DOHH2 (cell line): ENCODE data around the gene HCN2.

Experiments
- H3F3A ChIP-seq: fragments of 200-600 bp; sonication (generic), shearing (Covaris generic); 2 replicates; pipeline ENCODE4 v1.6.0; 2016; ENCODE audit warnings: antibody characterized with exemption, mild to moderate bottlenecking; ENCODE audit not compliant: control insufficient read depth, insufficient read depth
- H3K27ac ChIP-seq: fragments of 200-600 bp; sonication (generic); 2 replicates; pipeline ENCODE4 v1.5.1; 2014; ENCODE audit warnings: low read depth, mild to moderate bottlenecking, low read length, moderate library complexity
- H3K27me3 ChIP-seq: fragments of 200-600 bp; sonication (generic); 2 replicates; pipeline ENCODE4 v1.6.1; 2014; ENCODE audit warnings: mild to moderate bottlenecking, low read length, mixed read lengths; ENCODE audit not compliant: control insufficient read depth
- H3K36me3 ChIP-seq: fragments of 200-600 bp; sonication (generic); 2 replicates; pipeline ENCODE4 v1.6.1; 2014; ENCODE audit warnings: mild to moderate bottlenecking, low read length, moderate library complexity, mixed read lengths; ENCODE audit not compliant: control insufficient read depth
- H3K4me1 ChIP-seq: fragments of 200-600 bp; sonication (generic); 2 replicates; pipeline ENCODE4 v1.6.1; 2014; ENCODE audit warnings: mild to moderate bottlenecking, low read length, mixed read lengths; ENCODE audit not compliant: control insufficient read depth
- H3K4me2 ChIP-seq: fragments of 200-600 bp; sonication (generic); 2 replicates; pipeline ENCODE4 v1.6.0; 2014; ENCODE audit warnings: mild to moderate bottlenecking, low read length, moderate library complexity
- H3K4me3 ChIP-seq: fragments of 200-600 bp; sonication (generic); 2 replicates; pipeline ENCODE4 v1.5.1; 2014; ENCODE audit warnings: mild to moderate bottlenecking, low read length, mixed read lengths
- H3K79me2 ChIP-seq: fragments of 200-600 bp; sonication (generic); 2 replicates; pipeline ENCODE4 v1.6.1; 2014; ENCODE audit warnings: mild to moderate bottlenecking, low read length, mixed read lengths; ENCODE audit not compliant: control insufficient read depth
- H3K9me2 ChIP-seq: fragments of 200-600 bp; sonication (generic); replicated peaks from 2 replicates; pipeline ENCODE4 v1.6.1; 2014; ENCODE audit warnings: mild to moderate bottlenecking, low read length, mixed read lengths; ENCODE audit not compliant: control insufficient read depth
- H3K9me3 ChIP-seq: fragments of 200-600 bp; sonication (generic); 2 replicates; pipeline ENCODE4 v1.6.1; 2014; ENCODE audit warnings: antibody characterized with exemption, low read length, mixed read lengths; ENCODE audit not compliant: control insufficient read depth, insufficient read depth
- H4K20me1 ChIP-seq: fragments of 200-600 bp; sonication (generic); 2 replicates; pipeline ENCODE4 v1.6.0; 2014; ENCODE audit warnings: low read depth, mild to moderate bottlenecking, antibody characterized with exemption, low read length, moderate library complexity; ENCODE audit not compliant: control insufficient read depth, insufficient read depth
- EZH2phosphoT487 ChIP-seq: fragments of 200-600 bp; sonication (generic); IDR thresholded peaks from 2 replicates; pipeline ENCODE4 v1.6.1; 2017; ENCODE audit warnings: borderline replicate concordance, mild to moderate bottlenecking, antibody characterized with exemption, low read length, moderate library complexity, mixed read lengths
- TF ChIP-seq, protein P1 (sequence below): fragments of 200-600 bp; sonication (generic); IDR thresholded peaks from one replicate; pipeline ENCODE4 v1.5.1; 2014; ENCODE audit warnings: antibody characterized with exemption, mild to moderate bottlenecking, low read depth, low read length; ENCODE audit not compliant: poor library complexity, severe bottlenecking

HCN2 gene

DNA sequence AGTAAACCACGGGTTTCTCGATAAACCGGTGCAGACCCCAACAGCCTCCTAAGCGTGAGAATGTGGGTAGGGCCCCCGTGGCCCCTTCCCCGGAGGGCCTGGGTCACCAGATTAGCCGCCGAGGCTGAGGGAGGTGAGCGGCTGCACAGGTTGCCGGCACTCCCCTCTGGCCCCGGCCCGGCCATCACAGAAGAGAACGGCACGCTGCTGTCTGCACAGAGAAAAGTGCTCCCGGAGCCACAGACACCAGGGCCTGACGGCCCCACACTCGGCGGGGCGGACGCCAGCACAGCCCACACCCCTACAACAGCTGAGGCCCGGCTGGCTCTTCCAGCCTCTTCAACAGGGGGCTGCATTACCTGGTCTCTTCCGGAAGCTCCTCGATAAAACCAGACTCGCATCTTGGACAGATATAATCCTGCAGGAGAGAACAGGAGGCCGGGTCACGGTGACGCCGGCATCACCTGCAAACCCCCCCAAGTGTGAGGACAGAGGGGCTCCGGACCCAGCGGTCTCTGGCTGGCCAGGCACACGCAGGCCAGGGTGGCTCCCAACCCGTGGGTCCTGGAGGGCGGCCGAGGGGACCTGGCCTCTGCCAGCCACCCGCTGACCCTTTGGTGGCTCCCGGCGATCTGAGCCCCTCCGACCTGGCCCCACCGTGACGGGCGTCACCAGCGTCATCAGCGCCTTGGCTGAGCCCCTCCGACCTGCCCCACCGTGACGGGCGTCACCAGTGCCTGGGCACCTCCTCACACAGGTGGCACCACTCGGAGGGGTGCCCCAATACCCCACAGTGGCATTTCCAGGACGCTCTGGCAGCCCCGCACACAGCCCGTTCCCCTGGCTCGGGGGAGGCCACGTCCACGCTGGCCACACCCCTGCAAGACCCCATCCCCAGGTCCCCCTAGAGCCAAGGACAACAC lies 63.0 kb downstream of the HCN2 start:
- Histone ChIP-seq H3K27me3 (no peaks in the 10 kb centered on the region), H3K4me3 (no peak overlapping the region), H3K4me1 (no peaks in the 10 kb centered on the region), H3K9me2 (no peaks in the 10 kb centered on the region), H3K36me3 (peaks cover 77% of the 10 kb centered on the region), H3K9me3 (no peaks in the 10 kb centered on the region), H3K27ac (no peak overlapping the region), H3K4me2 (no peak overlapping the region), H4K20me1 (peaks cover 18% of the 10 kb centered on the region), H3F3A (no peaks in the 10 kb centered on the region), H3K79me2 (peaks cover 68% of the 10 kb centered on the region)
- no peak for TF ChIP-seq EZH2phosphoT487
- TF ChIP-seq, protein P1, sequence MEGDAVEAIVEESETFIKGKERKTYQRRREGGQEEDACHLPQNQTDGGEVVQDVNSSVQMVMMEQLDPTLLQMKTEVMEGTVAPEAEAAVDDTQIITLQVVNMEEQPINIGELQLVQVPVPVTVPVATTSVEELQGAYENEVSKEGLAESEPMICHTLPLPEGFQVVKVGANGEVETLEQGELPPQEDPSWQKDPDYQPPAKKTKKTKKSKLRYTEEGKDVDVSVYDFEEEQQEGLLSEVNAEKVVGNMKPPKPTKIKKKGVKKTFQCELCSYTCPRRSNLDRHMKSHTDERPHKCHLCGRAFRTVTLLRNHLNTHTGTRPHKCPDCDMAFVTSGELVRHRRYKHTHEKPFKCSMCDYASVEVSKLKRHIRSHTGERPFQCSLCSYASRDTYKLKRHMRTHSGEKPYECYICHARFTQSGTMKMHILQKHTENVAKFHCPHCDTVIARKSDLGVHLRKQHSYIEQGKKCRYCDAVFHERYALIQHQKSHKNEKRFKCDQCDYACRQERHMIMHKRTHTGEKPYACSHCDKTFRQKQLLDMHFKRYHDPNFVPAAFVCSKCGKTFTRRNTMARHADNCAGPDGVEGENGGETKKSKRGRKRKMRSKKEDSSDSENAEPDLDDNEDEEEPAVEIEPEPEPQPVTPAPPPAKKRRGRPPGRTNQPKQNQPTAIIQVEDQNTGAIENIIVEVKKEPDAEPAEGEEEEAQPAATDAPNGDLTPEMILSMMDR = no peak

DNA sequence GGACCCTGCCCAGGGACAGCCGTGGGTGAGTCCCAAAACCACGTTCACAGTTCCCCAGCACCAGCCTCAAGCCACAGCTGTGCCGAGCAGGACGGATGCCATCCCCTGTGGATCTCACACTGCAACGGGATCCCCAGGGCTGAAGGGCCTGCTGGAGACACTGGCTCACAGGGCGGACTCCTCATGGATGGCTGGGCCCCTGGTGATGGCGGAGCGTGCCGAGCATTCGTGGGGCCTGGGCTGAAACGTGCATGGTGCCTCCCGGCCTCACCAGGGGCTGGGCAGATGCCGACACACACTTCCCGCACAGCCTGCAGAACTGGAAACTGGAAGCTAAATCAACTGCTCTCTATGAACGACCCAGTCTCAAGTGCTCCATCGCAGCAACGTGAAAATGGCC lies 63.7 kb downstream of the HCN2 start:
- no peaks in the 10 kb centered on the region for H3K4me1 ChIP-seq
- no peak overlapping the region for H3K4me3 ChIP-seq
- H3K79me2 ChIP-seq = peaks cover 75% of the 10 kb centered on the region
- H3K27me3 ChIP-seq = no peaks in the 10 kb centered on the region
- H3K27ac ChIP-seq = no peak overlapping the region
- H3K36me3 ChIP-seq = peaks cover 82% of the 10 kb centered on the region
- H3K9me3 ChIP-seq = no peaks in the 10 kb centered on the region
- no peak overlapping the region for H3K4me2 ChIP-seq
- no peaks in the 10 kb centered on the region for H3F3A ChIP-seq
- TF ChIP-seq, protein P1 = no peak
- TF ChIP-seq EZH2phosphoT487 = no peak
- peaks cover 23% of the 10 kb centered on the region for H4K20me1 ChIP-seq
- no peaks in the 10 kb centered on the region for H3K9me2 ChIP-seq

DNA sequence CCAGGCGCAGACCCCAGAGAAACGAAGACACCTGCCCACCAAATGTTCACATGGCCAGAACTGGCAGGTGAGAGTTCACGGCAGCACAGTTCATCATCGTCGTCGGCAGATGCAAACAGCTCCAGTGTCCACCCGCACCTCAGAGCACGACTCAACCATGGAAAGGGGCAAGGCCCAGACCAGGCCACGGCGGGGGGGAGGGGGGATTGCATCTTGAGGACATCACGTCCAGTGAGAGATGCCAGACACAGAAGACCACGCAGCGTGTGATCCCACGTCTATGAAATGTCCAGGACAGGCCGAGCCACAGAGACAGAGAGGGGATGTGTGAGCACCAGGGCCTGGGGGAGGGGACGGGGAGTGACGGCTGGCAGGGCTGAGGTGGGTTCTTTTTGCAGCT lies 66.0 kb downstream of the HCN2 start:
- H3K9me2 ChIP-seq = no peaks in the 10 kb centered on the region
- no peak overlapping the region for H3K4me3 ChIP-seq
- TF ChIP-seq, protein P1 = no peak
- no peak for TF ChIP-seq EZH2phosphoT487
- no peak overlapping the region for H3K27ac ChIP-seq
- no peaks in the 10 kb centered on the region for H3K27me3 ChIP-seq
- no peak overlapping the region for H3K4me2 ChIP-seq
- no peaks in the 10 kb centered on the region for H3K9me3 ChIP-seq
- H3F3A ChIP-seq = no peaks in the 10 kb centered on the region
- peaks cover 87% of the 10 kb centered on the region for H3K36me3 ChIP-seq
- peaks cover 98% of the 10 kb centered on the region for H3K79me2 ChIP-seq
- peaks cover 42% of the 10 kb centered on the region for H4K20me1 ChIP-seq
- H3K4me1 ChIP-seq = peaks cover 9% of the 10 kb centered on the region
